ENCODE data around the gene CDC42BPA. TPM values are rescaled to one million over a fixed set of nuclear protein-coding genes. Genes with fewer than 3 reads are reported as not detected.

Gene CDC42BPA
- total and polyA plus RNA-seq, 2 of the 13 experiments (the other 11 are each of a cell fraction or from before 2014, with no cell fraction given), result 6.5 to 16.0 TPM

DNA sequence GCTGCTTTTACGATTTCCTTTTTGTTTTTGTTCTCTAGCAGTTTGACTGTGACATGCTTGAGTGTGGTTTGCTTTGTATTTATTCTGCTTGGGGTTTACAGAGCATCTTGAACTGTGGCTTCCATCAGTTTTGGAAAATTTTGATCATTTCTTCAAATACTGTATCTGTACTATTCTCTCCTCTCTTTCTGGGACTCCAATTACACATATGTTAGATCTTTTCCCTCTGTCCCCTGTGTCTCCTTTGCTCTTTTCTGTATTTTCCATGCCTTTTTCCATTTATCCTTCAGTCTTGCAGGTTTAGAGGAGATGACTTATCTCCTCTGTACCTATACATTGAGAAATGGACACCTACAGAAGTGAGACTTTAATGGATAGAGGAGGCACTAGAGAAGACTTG is 346.5 kb downstream of the CDC42BPA start (continued):
- TF ChIP-seq, protein P1, sequence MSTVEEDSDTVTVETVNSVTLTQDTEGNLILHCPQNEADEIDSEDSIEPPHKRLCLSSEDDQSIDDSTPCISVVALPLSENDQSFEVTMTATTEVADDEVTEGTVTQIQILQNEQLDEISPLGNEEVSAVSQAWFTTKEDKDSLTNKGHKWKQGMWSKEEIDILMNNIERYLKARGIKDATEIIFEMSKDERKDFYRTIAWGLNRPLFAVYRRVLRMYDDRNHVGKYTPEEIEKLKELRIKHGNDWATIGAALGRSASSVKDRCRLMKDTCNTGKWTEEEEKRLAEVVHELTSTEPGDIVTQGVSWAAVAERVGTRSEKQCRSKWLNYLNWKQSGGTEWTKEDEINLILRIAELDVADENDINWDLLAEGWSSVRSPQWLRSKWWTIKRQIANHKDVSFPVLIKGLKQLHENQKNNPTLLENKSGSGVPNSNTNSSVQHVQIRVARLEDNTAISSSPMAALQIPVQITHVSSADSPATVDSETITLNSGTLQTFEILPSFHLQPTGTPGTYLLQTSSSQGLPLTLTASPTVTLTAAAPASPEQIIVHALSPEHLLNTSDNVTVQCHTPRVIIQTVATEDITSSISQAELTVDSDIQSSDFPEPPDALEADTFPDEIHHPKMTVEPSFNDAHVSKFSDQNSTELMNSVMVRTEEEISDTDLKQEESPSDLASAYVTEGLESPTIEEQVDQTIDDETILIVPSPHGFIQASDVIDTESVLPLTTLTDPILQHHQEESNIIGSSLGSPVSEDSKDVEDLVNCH (CRISPR knock-in tag; IDR thresholded peaks at IDR 0.05), result no peak
- TF ChIP-seq MIER3 (CRISPR knock-in tag; IDR thresholded peaks at IDR 0.05; ENCODE audit: borderline replicate concordance), result no peak
- no peak for TF ChIP-seq GLMP (CRISPR knock-in tag; IDR thresholded peaks at IDR 0.05; ENCODE audit: borderline replicate concordance)

DNA sequence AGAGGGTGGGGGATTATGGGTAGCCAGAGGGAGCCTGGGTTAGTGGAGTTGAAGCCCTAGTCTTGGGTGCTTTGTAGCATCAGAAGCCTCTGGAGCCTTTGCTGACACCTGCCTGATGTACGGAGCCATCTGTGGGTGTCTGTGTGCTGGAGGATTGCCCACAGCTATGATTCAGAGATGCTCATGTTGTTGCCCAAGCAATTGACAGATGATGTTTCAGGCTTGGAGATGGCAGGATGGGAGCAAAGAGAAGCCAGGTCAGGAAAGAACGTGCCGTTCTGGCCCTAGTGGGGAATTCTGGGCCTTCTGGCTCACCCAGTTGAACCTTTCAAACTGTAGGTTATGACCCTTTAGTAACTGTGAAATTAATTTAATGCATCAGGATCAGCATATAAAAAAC is 350.6 kb downstream of the CDC42BPA start:
- no peak overlapping the region for H2AFZ ChIP-seq (ENCODE audit: low read length)
- CTCF ChIA-PET (ENCODE audit: low intra/inter-chr PET ratio, low total read pairs), result no interaction called here
- FAIRE-seq (no peak), ATAC-seq (no peak), DNase-seq (ENCODE audit: low spot score) (no peak)
- H3K27ac ChIP-seq (ENCODE audit: extremely low read length, insufficient read depth, low read length), result no peak overlapping the region
- POLR2A ChIA-PET, result no interaction called here
- peaks cover 33% of the 10 kb centered on the region for H3K4me1 ChIP-seq (ENCODE audit: insufficient read depth, low read length)
- H3K4me2 ChIP-seq (ENCODE audit: low read depth, low read length), result no peak overlapping the region
- no peak overlapping the region for H3K4me3 ChIP-seq (replicated peaks in 1 of 3; ENCODE audit: insufficient read depth in 1 of 3, low read depth in 2 of 3, low read length in 3 of 3)
- no peak overlapping the region for H3K9ac ChIP-seq (ENCODE audit: insufficient read depth, low read depth, low read length)
- in situ Hi-C loops (cut with HindIII; ENCODE audit: extremely low pct_ligation_motif_present, low pct_unique_long_range_greater_than_20kb), result no loop called here
- H3K27me3 ChIP-seq (ENCODE audit: control insufficient read depth in 1 of 2, insufficient read depth in 2 of 2, low read length in 2 of 2), result no peaks in the 10 kb centered on the region
- H3K36me3 ChIP-seq (replicated peaks in 1 of 2; ENCODE audit: control insufficient read depth in 1 of 2, insufficient read depth in 2 of 2, low read length in 2 of 2), result peaks cover 20 to 53% of the 10 kb centered on the region in 2 experiments
- 100% methylated on average over 1 of the region's 3 CpGs for WGBS (ENCODE audit: low lambda C conversion rate)
- BruUV-seq (replicated peaks), result TSS peak; percentile 33
- H3K79me2 ChIP-seq (ENCODE audit: insufficient read depth, low read length), result peaks cover 29% of the 10 kb centered on the region
- H3K9me3 ChIP-seq (ENCODE audit: low read length), result peaks cover 6% of the 10 kb centered on the region; the same call in 1 of the 2 replicates
- H4K20me1 ChIP-seq (ENCODE audit: insufficient read depth, low read length), result peaks cover 27% of the 10 kb centered on the region; the same call in 1 of the 2 replicates
- intact Hi-C loops (cut with micrococcal nuclease; ENCODE audit: unreplicated experiment), result no loop called here
- TF ChIP-seq ZNF317 (CRISPR knock-in tag; IDR thresholded peaks at IDR 0.05), result 0 out of 2 replicates have a peak, but pooled peaks have one; percentile 33
- TF ChIP-seq ZNF30 (CRISPR knock-in tag; IDR thresholded peaks at IDR 0.05), result no peak
